ENCODE data around the gene OPA1. TPM values are rescaled to one million over a fixed set of nuclear protein-coding genes. Genes with fewer than 3 reads are reported as not detected.

OPA1 gene
- total and polyA plus RNA-seq, 2 of the 8 experiments (the other 6 are each of a cell fraction or from before 2014, with no cell fraction given): 20.3 to 109 TPM

DNA sequence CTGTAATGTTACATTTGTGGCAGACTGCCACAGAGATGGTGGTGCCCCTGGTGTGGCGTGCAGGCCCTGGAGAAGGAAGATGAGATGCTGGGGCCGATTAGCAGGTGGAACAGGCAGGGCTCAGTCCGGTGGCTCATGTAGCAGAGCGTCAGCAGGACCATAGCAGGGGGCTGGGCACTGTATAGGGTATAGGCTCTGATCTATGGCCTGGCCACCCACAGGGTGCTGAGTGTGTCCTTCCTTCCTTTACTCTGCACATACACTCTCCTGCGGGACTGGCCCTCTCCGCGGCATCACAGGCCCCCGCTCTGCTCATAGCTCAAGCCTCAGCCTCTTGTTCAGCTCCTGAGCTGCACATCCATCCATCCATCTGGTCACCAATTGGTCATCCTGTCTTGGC is 143.6 kb downstream of the OPA1 start:
- Histone ChIP-seq H3K27me3 (replicated peaks in 1 of 4; ENCODE audit: control insufficient read depth in 3 of 4, extremely low read depth in 1 of 4, insufficient read depth in 3 of 4, low read length in 3 of 4) (no peaks in the 10 kb centered on the region; a peak in 1 of 7 replicates), H4K8ac (ENCODE audit: extremely low read depth, insufficient read depth, low read length) (no peak overlapping the region), H3K23ac (ENCODE audit: insufficient read length) (no peak overlapping the region), H3K4me3 (ENCODE audit: extremely low read depth in 1 of 4, insufficient read depth in 2 of 4, low read depth in 3 of 4, low read length in 4 of 4) (no peak overlapping the region), H2BK120ac (replicated peaks; ENCODE audit: low read depth, low read length) (no peak overlapping the region), H4K91ac (replicated peaks; ENCODE audit: insufficient read length, low read length) (no peak overlapping the region), H3K4me2 (ENCODE audit: insufficient read depth in 1 of 2, low read depth in 2 of 2, low read length in 2 of 2) (no peak overlapping the region), H2BK15ac (ENCODE audit: low read length) (no peak overlapping the region), H2BK20ac (ENCODE audit: low read length) (no peak overlapping the region), H3K36me3 (ENCODE audit: control insufficient read depth in 2 of 4, insufficient read depth in 4 of 4, low read length in 3 of 4) (no peaks in the 10 kb centered on the region), H3K4me1 (replicated peaks in 1 of 4; ENCODE audit: control insufficient read depth in 3 of 4, insufficient read depth in 4 of 4, low read length in 3 of 4) (peaks cover 0 to 6% (median 2%) of the 10 kb centered on the region in 4 experiments; a peak in 2 of 7 replicates), H2AFZ (ENCODE audit: low read length) (no peak overlapping the region), H4K5ac (ENCODE audit: insufficient read length, low read depth, low read length) (no peak overlapping the region), H3K27ac (ENCODE audit: low read depth, low read length) (no peak overlapping the region), H2BK5ac (ENCODE audit: low read depth, low read length) (no peak overlapping the region), H3K18ac (ENCODE audit: extremely low read depth, low read length) (no peak overlapping the region), H3K14ac (ENCODE audit: insufficient read length) (no peak overlapping the region), H3K4ac (replicated peaks; ENCODE audit: insufficient read length, low read depth, low read length) (no peak overlapping the region), H2BK12ac (ENCODE audit: low read depth, low read length) (no peak overlapping the region), H3K23me2 (ENCODE audit: low read depth, low read length) (peaks cover 3% of the 10 kb centered on the region; the same call in 1 of the 2 replicates), H3K79me2 (ENCODE audit: control insufficient read depth in 1 of 2, insufficient read depth in 2 of 2, low read length in 2 of 2) (no peaks in the 10 kb centered on the region), H3K56ac (replicated peaks; ENCODE audit: insufficient read length, low read depth, low read length) (no peak overlapping the region), H2AK5ac (ENCODE audit: low read depth, low read length) (no peak overlapping the region), H4K20me1 (replicated peaks in 1 of 2; ENCODE audit: control insufficient read depth in 1 of 2, insufficient read depth in 2 of 2, low read length in 2 of 2) (no peaks in the 10 kb centered on the region), H3K9me3 (ENCODE audit: insufficient read depth in 2 of 2, low read depth in 1 of 2, low read length in 1 of 2) (no peaks in the 10 kb centered on the region), H3K9ac (replicated peaks in 1 of 4; ENCODE audit: extremely low read depth in 1 of 4, low read depth in 3 of 4, low read length in 3 of 4) (no peak overlapping the region), H3K79me1 (ENCODE audit: low read depth, low read length) (no peaks in the 10 kb centered on the region)
- ChIA-PET CTCF (ENCODE audit: partially characterized antibody) (interaction anchor here (1.7 kb wide), 1 partner anchor 11 kb away, joined by 4 read pairs; no protein-coding TSS in a partner anchor), POLR2A (ENCODE audit: partially characterized antibody) (no interaction called here)
- TF ChIP-seq CTBP2 (IDR thresholded peaks at IDR 0.05; ENCODE audit: borderline replicate concordance, insufficient read depth, insufficient read length, low read length) (no peak), HDAC2 (IDR thresholded peaks at IDR 0.05; ENCODE audit: borderline replicate concordance in 1 of 2, low read depth in 2 of 2, low read length in 2 of 2) (no peak), GTF2F1 (IDR thresholded peaks at IDR 0.05; ENCODE audit: borderline replicate concordance, low read depth, low read length) (no peak), FOSL1 (IDR thresholded peaks at IDR 0.05; ENCODE audit: insufficient read depth, low read depth, low read length) (no peak), KDM4A (IDR thresholded peaks at IDR 0.05; ENCODE audit: low read depth, low read length, severe bottlenecking) (no peak)
- FAIRE-seq (no peak), DNase-seq (ENCODE audit: low read depth in 1 of 2, low spot score in 2 of 2) (no peak)
- WGBS, 2 experiments (ENCODE audit: extremely low coverage in 1 of 2, insufficient coverage in 1 of 2, insufficient read length in 1 of 2, insufficient replicate concordance in 2 of 2, low coverage in 1 of 2, low lambda C conversion rate in 2 of 2, missing lambda C conversion rate in 1 of 2): 87% methylated on average over 8 of the region's 8 CpGs; no CpG with 5 or more reads in 1 of the 2 experiments

All from H1 (cell line).